ENCODE results near the gene C2CD3. TPM values are rescaled to one million over a fixed set of nuclear protein-coding genes. Genes with fewer than 3 reads are reported as not detected.
"Not testable (repeated sequence)": the region's sequence is repeated elsewhere in the genome, so short reads cannot be mapped to it uniquely, and the experiment has no call there.

C2CD3 gene
- polyA plus RNA-seq, 4 donors = 17.6 to 25.4 (median 22.2) TPM

DNA sequence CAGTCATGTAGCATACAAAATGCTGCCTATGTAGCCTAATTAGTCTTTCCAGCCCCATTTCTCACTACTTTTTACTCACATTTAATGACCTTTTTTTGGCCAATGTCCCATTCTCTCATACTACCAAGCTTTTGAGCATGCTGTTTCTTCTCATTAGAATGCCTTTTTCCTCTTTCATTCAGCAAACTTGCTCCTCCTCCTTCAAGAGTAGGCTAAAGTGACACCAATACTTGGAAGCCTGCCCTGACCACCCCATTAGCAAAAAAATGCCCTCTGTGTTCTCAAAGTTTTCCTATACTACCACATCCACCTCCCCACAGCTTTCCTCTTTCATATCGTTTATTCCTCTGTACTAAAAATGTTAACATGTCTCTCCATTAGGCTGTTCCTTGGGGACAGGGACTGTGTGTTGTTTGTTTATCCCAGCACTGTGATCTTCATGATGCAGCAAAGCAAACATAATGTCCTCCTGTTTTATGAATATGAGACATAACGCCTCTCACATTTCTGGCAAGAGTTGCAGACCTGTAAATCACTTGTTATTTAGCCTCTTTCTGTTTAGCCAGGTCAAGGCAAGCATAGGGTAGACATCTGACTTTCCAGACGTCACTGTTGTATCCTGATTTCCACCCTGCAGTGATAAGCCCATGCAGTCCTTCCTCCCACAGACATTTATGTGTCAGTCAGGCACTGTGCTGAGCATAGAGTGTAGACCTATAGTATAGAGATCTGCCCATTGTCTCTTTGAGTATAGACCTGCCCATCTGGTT, 99.9 kb downstream of the C2CD3 start:
- DNase-seq (ENCODE audit: low read depth in 4 of 4, low spot score in 3 of 4) = peak in 1 of 4 donors; percentile 10

GRCh38 chr11:74069146-74070046, 101.4 kb downstream of the C2CD3 start:
- DNase-seq (ENCODE audit: low read depth in 4 of 4, low spot score in 3 of 4) = no peak

DNA sequence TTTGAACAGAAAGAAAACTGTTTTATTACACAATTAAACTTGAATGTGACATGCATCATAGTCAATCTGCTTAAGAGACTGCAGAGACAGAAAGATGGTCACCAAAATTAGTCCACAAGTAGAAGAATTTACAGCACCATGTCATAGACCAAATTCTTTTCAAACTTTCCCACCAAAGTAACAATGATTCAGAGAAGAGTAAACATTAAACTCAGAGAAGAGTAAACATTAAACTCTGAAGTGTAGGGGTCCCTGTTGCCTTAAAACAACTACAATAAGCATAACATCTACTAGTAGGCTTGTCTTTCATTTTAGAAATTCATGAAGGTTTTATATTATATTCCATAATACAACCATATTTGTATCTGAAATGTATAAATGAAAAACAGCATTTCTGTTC, 104.1 kb downstream of the C2CD3 start:
- not testable (repeated sequence) for DNase-seq (ENCODE audit: low read depth in 4 of 4, low spot score in 3 of 4)

DNA sequence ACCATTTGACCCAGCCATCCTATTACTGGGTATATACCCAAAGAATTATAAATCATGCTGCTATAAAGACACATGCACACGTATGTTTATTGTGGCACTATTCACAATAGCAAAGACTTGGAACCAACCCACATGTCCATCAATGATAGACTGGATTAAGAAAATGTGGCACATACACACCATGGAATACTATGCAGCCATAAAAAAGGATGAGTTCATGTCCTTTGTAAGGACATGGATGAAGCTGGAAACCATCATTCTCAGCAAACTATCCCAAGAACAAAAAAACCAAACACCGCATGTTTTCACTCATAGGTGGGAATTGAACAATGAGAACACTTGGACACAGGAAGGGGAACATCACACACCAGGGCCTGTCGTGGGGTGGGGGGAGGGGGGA, 105.3 kb downstream of the C2CD3 start:
- not testable (repeated sequence) for DNase-seq (ENCODE audit: low read depth in 4 of 4, low spot score in 3 of 4)

DNA sequence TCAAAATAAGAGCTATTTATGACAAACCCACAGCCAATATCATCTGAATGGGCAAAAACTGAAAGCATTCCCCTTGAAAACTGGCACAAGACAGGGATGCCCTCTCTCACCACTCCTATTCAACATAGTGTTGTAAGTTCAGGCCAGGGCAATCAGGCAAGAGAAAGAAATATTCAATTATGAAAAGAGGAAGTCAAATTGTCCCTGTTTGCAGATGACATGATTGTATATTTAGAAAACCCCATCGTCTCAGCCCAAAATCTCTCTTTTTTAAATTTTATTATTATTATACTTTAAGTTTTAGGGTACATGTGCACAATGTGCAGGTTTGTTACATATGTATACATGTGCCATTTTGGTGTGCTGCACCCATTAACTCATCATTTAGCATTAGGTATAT, 107.2 kb downstream of the C2CD3 start:
- DNase-seq (ENCODE audit: low read depth in 4 of 4, low spot score in 3 of 4) = not testable (repeated sequence)

- not testable (repeated sequence) for DNase-seq (ENCODE audit: low read depth in 4 of 4, low spot score in 3 of 4)
Observed at GRCh38 chr11:74061599-74061998, 109.2 kb downstream of the C2CD3 start.

DNA sequence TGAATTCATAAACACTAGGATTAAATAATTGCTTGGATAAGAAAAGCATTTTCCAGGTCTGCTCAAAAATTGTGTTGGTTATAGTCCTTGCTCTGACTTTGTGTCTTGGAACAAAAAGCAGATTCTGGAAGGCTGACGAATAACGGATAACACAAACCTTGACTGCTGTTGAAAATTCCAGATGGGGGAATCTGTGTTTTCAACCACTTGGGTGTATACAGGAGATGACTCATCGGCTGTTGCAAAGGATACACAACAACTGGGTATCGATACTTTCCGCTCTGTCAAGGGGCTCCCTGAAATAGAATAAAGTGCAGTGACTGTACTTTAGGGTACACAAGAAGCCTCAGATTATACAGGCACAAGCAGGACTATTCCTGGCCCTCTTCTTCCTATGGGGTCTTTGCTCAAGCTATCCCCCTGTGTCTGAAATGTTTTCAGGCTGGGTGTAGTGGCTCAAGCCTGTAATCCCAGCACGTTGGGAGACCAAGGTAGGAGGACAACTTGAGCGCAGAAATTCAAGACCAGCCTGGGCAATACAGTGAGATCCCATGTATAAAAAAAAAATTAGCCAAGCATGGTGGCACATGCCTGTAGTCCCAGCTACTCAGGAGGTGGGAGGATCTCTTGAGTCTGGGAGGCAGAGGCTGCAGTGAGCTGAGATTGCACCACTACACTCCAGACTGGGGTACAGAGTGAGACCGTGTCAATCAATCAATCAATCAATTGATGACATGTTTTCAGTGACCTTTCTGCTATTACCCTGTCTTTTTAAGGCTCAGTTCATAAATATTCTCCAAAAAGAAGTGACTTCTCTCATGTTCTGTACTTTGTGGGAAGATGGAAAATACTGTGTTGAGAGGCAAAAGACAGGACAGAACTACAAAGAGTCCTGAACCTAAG, 113.3 kb downstream of the C2CD3 start:
- no peak for DNase-seq (ENCODE audit: low read depth in 4 of 4, low spot score in 3 of 4)

DNA sequence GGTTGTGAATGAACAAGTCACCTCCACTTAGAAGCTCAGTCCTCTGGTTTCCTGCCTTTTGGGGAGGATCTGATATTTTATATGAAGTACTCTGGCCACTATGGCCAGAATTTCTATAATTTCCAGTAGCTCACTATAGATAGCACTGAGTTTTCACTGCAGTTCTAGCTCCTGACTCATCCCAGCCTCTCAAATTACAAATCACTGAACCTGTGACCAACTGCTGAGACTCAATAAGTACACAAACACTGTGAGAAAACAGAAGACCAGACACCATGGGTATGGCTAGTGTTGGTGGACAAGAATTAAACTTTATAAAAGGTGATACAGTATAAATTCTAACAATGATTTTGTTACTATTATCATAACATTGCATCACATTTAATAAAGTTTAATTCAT, 114.9 kb downstream of the C2CD3 start:
- no peak for DNase-seq (ENCODE audit: low read depth in 4 of 4, low spot score in 3 of 4)

GRCh38 chr11:74050465-74050864, 120.3 kb downstream of the C2CD3 start:
- no peak for DNase-seq (ENCODE audit: low read depth in 4 of 4, low spot score in 3 of 4)

DNA sequence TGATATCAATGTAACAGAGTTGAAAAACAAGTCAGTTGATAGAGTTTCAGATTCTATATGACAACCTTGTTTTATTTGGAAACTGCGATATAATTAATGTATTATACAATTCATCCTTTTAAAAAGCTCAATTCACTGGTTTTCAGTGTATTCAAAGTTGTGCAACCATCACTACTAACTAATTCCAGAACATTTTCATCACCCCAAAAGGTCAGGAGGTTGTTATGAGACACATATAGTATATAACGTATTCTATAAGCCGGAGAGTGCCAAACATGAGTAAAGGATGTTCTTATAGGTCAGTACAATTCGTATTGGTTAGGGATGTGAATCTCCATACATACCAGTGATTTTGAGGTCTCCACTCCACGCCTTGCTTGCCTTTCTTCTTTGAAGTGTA, 121.8 kb downstream of the C2CD3 start:
- no peak for DNase-seq (ENCODE audit: low read depth in 4 of 4, low spot score in 3 of 4)

- no peak for DNase-seq (ENCODE audit: low read depth in 4 of 4, low spot score in 3 of 4)
Observed at GRCh38 chr11:74044538-74044937, 126.3 kb downstream of the C2CD3 start.

- no peak for DNase-seq (ENCODE audit: low read depth in 4 of 4, low spot score in 3 of 4)
Observed at GRCh38 chr11:74043450-74043849, 127.4 kb downstream of the C2CD3 start.

DNA sequence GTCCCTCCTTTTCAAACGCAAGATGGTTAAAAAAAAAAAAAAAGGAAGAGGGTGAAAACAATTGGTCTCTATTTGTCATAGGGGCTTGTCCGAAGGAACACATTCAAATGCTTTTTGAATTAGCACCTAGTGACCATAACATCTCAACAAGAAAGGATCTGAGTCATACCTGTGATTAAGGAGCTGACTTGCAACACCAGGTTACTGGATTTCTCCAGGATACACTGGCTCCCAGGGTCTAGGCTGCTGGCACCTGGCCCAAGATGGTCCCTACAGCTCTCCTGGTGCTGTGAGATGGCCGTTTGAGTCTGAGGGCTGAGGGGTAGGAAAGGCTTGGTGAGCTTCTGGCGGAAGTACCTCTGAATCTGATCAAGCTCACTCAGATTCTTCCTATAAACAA, 133.5 kb downstream of the C2CD3 start:
- no peak for DNase-seq (ENCODE audit: low read depth in 4 of 4, low spot score in 3 of 4)

- no peak for DNase-seq (ENCODE audit: low read depth in 4 of 4, low spot score in 3 of 4)
Observed at GRCh38 chr11:74035264-74035663, 135.5 kb downstream of the C2CD3 start.

GRCh38 chr11:74033046-74033445, 137.8 kb downstream of the C2CD3 start:
- DNase-seq (ENCODE audit: low read depth in 4 of 4, low spot score in 3 of 4) = no peak

DNA sequence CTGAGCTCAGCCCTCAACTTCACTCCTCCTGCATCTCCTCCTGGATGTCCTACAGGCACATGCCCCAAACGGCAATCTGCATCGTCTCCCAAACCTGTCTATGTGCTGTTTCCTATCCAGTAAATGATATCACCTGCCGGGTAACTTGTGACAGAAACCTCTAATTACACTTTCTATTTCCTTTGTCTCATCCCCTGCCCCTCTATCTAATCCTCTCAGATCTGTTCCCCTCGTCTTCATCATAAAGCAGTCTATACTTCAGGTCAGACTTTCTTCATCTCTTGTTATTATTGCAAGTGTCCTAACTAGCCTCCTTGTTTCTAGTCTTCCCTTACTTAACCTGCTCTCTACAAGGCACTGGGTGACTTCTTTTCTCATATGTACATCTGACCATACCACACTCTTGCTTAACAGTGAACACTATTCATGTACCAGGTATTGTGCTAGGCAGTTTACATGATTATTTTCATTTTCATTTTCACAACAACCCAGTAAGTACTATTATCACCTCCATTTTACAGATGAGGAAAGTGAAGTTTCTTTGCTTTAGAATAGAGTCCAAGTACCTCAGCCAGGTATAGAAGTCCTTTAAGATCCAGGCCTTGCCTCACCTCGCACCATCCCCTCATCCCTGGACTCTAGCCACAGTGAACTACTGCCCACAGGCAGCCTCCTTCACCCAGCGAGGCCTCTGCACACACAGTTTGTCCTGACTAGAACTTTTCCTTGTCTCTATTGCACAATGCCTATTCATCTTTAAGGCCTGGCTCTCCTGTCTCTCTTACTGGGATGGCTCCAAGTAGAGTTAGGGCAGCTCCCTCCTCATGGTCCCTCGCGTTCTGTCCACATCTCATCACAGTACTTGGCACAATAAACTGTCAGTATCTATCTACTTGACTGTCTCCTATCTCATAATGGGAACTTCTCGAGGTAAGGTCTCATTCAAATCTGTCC, 139.8 kb downstream of the C2CD3 start:
- DNase-seq (ENCODE audit: low read depth in 4 of 4, low spot score in 3 of 4) = no peak

DNA sequence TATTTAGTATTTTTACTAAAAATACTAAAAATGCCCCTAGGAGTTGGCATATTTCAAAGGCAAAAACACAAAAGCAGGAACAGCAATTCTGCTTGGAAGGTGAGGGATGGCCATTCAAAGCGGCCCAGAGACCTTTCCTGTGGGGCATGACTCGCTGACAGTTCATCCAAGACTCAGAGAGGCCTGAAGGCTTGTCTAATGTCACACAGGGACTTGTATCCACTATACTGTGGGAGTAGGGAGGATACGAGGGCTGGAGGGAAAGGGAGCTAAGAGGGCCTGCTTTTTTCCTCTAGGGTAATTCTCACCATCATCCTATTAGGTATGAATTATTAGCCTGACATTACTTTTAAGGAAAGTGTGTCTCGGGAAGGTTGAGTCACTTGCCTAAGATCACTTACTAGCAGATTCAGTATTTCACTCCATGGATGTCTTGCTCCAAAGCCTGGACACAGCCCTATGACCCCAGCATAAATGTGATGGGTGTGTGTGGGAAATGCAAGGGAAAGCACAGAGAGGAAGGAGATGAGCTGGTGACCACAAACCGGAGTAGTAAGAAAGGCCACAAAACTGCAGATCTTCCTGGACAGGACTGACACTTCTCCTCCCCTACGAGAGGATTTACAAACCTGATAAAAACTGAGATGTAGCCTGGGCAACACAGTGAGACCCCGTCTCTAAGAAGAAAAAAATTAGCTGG, 145.2 kb downstream of the C2CD3 start:
- DNase-seq (ENCODE audit: low read depth in 4 of 4, low spot score in 3 of 4) = no peak

DNA sequence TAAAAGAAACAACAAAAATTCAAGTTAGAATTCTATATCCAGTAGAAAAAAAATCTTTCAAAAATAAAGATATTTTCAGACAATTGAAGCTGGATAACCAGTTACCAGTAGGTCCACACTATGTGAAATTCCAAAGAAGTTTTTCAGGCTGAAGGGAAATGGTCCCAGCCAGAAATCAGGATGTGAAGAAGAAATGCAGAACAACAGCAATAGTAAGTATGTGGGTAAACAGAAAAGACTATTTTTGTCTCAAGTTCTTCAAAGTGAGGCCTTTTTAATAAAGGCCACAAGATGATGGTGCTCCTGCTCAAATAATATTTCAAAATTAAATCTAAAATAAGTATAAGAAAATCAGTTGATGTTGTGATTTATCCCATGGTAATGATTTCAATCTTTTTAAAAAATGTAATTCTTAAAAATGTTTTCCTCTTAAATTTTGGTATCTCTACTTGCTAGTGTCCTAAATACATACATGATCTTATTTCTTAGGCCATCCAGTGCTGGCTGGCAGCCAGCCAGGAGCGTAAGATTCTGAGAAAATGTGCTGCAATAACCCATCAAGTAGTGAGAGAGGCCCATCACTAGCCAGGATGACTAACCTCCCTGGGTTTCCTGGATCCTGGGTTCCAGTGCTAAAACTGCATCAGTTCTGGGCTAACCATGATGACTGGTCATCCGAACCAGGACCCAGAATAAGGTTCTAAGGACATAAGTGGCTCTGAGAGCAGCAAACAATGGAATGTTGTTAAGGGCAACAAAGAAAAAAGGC, 146.4 kb downstream of the C2CD3 start:
- DNase-seq (ENCODE audit: low read depth in 4 of 4, low spot score in 3 of 4) = no peak

All from left renal pelvis (tissue), 4 donors.